Chondrocyte (in vitro differentiated cells): ENCODE results near the gene MAP4K3. TPM values are rescaled to one million over a fixed set of nuclear protein-coding genes. Genes with fewer than 3 reads are reported as not detected.
"Not testable (repeated sequence)": the region's sequence is repeated elsewhere in the genome, so short reads cannot be mapped to it uniquely, and the experiment has no call there.

Experiments
- DNase-seq: peaks from one replicate; pipeline ENCODE4 v3.0.0; 2021; ENCODE audit warnings: mixed read lengths, low spot score
- H3K27ac Mint-ChIP-seq: one replicate; pipeline ENCODE4 v1.8.0; 2021; ENCODE audit warnings: mild to moderate bottlenecking, moderate library complexity, mixed read lengths; ENCODE audit not compliant: unreplicated experiment
- H3K27me3 Mint-ChIP-seq: 2 replicates; pipeline ENCODE4 v1.8.0; 2021; ENCODE audit warnings: low read depth, mixed read lengths
- H3K36me3 Mint-ChIP-seq: 2 replicates; pipeline ENCODE4 v1.8.0; 2021; ENCODE audit warnings: low read depth, mixed read lengths
- H3K4me1 Mint-ChIP-seq: 2 replicates; pipeline ENCODE4 v1.8.0; 2021; ENCODE audit warnings: low read depth, mild to moderate bottlenecking, mixed read lengths
- H3K4me3 Mint-ChIP-seq: one replicate; pipeline ENCODE4 v1.8.0; 2021; ENCODE audit warnings: mild to moderate bottlenecking, moderate library complexity, mixed read lengths; ENCODE audit not compliant: unreplicated experiment
- H3K9me3 Mint-ChIP-seq: 2 replicates; pipeline ENCODE4 v1.8.0; 2021; ENCODE audit warnings: low read depth, mixed read lengths
- total RNA-seq: library from RNA; stranded (reverse); gene quantifications from 3 replicates; pipeline ENCODE4 v1.2.1, GENCODE V29; 2021
- TF ChIP-seq, protein P1 (sequence below): fragments of 200-600 bp; sonication (generic); IDR thresholded peaks from 2 replicates; pipeline ENCODE4 v1.5.0; 2021; ENCODE audit warnings: antibody characterized with exemption, mild to moderate bottlenecking, moderate library complexity

The MAP4K3 gene
- total RNA-seq, 1 donor from 2014 or later: 35.3 TPM

DNA sequence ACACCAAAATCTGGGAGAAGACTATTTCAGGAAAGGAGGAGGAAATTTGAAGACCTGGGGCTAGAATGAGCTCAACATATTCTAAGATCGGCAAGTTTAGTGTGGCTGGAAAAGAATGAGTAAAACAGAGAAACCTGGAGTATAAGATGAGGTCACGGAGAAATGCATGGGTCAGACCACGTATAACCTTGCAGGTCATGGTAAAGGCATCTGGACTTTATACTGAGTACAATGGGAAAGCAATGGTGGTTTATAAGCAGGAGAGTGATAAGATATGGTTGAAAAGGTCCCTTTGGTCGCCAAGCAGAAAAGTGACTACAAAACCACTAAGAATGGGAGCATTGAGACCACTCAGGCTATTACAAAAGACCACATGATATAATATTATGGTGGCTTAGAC, 102.1 kb downstream of the MAP4K3 start:
- peaks cover 4% of the 10 kb centered on the region for H3K4me1 Mint-ChIP-seq
- H3K9me3 Mint-ChIP-seq: no peaks in the 10 kb centered on the region
- no peak for DNase-seq
- H3K36me3 Mint-ChIP-seq: peaks cover 11% of the 10 kb centered on the region
- no peak overlapping the region for H3K4me3 Mint-ChIP-seq
- no peaks in the 10 kb centered on the region for H3K27me3 Mint-ChIP-seq
- H3K27ac Mint-ChIP-seq: no peak overlapping the region
- TF ChIP-seq, protein P1, sequence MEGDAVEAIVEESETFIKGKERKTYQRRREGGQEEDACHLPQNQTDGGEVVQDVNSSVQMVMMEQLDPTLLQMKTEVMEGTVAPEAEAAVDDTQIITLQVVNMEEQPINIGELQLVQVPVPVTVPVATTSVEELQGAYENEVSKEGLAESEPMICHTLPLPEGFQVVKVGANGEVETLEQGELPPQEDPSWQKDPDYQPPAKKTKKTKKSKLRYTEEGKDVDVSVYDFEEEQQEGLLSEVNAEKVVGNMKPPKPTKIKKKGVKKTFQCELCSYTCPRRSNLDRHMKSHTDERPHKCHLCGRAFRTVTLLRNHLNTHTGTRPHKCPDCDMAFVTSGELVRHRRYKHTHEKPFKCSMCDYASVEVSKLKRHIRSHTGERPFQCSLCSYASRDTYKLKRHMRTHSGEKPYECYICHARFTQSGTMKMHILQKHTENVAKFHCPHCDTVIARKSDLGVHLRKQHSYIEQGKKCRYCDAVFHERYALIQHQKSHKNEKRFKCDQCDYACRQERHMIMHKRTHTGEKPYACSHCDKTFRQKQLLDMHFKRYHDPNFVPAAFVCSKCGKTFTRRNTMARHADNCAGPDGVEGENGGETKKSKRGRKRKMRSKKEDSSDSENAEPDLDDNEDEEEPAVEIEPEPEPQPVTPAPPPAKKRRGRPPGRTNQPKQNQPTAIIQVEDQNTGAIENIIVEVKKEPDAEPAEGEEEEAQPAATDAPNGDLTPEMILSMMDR: no peak

GRCh38 chr2:39334529-39334928, 102.6 kb downstream of the MAP4K3 start:
- Mint-ChIP-seq H3K9me3 (no peaks in the 10 kb centered on the region), H3K27me3 (no peaks in the 10 kb centered on the region), H3K36me3 (peaks cover 12% of the 10 kb centered on the region), H3K4me3 (no peak overlapping the region), H3K4me1 (peaks cover 4% of the 10 kb centered on the region), H3K27ac (no peak overlapping the region)
- no peak for DNase-seq
- TF ChIP-seq, protein P1: no peak

DNA sequence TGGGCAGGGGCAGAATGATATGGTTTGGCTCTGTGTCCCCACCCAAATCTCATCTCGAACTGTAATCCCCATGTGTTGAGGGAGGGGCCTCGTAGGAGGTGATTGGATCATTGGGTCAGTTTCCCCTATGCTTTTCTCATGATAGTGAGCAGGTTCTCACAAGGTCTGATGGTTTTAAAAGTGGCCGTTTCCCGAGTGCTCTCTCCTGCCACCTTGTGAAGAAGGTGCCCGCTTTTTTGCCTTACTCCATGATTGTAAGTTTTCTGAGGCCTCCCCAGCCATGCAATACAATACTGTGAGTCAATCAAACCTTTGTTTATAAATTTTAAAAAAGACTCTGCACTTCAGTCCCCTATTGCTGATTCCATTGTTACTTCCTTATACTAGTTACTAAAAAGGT, 110.4 kb downstream of the MAP4K3 start:
- Mint-ChIP-seq H3K4me1 (no peaks in the 10 kb centered on the region), H3K27ac (no peak overlapping the region), H3K9me3 (no peaks in the 10 kb centered on the region), H3K4me3 (no peak overlapping the region), H3K27me3 (no peaks in the 10 kb centered on the region), H3K36me3 (peaks cover 18% of the 10 kb centered on the region)
- no peak for DNase-seq
- TF ChIP-seq, protein P1: no peak

DNA sequence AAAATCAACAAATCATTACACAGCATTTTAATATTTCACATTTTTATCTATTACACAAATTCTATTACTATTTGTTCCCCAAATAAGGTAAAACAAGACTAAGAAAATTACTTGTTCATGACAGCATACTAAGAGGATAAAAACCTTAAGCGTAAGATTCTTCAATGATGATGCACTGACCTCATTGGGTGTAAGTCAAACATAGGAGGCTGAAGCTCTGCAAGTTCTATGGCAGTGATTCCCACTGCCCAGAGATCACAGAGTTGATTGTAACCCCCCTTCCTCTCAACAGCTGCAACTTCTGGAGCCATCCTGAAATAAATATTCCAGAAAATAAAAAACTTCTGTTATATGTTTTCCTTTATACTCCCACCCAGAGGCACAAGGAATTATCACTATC, 111.1 kb downstream of the MAP4K3 start:
- Mint-ChIP-seq H3K4me3 (no peak overlapping the region), H3K27me3 (no peaks in the 10 kb centered on the region), H3K9me3 (no peaks in the 10 kb centered on the region), H3K36me3 (peaks cover 17% of the 10 kb centered on the region), H3K4me1 (no peaks in the 10 kb centered on the region), H3K27ac (no peak overlapping the region)
- DNase-seq: no peak
- TF ChIP-seq, protein P1: no peak

GRCh38 chr2:39321056-39322035, 115.7 kb downstream of the MAP4K3 start:
- H3K4me3 Mint-ChIP-seq, H3K36me3 Mint-ChIP-seq, DNase-seq, H3K27me3 Mint-ChIP-seq, H3K27ac Mint-ChIP-seq, H3K9me3 Mint-ChIP-seq, H3K4me1 Mint-ChIP-seq: not testable (repeated sequence)
